ENCODE data around the gene PCNA. TPM values are rescaled to one million over a fixed set of nuclear protein-coding genes. Genes with fewer than 3 reads are reported as not detected.
A peak's percentile ranks its signal among the peaks of the same experiment; 100 is the strongest.

The PCNA gene
- total and polyA plus RNA-seq, 4 donors, result 47.9 to 74.1 (median 58.6) TPM

GRCh38 chr20:5113615-5113986 lies 6.2 kb downstream of the PCNA start:
- 36 to 39% methylated on average over 3 of the region's 3 CpGs for WGBS, 2 donors

DNA sequence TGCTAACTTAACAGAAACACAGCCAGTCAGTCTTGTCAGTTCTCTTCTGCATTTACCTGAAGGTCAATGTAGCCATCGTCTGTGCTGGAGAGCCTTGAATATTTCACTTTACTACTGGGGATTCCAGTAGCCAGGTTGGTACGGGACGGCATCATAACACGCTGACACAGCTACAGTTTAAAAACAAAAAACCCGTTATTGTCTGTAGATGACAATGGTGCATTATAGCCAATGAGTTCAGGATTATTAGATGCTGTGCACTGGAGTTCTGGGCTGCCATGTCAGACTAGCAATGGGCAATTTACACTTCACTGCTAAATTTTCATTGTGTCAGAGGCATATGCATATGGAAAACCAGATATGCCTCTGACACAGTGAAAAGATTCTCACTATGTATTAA lies 10.5 kb downstream of the PCNA start:
- DNase-seq (no peak), ATAC-seq (ENCODE audit: insufficient read depth, low FRiP score) (no peak)
- Histone ChIP-seq H3K4me1 (ENCODE audit: control insufficient read depth in 5 of 5, insufficient read depth in 5 of 5, low read length in 5 of 5) (peaks cover 0 to 15% (median 2%) of the 10 kb centered on the region in 5 donors), H3K27ac (ENCODE audit: low read depth in 1 of 2, low read length in 1 of 2) (no peak overlapping the region), H3K4me3 (no peak overlapping the region), H3K9me3 (ENCODE audit: control insufficient read depth in 4 of 4, insufficient read depth in 3 of 4, low read length in 3 of 4) (no peaks in the 10 kb centered on the region), H3K27me3 (ENCODE audit: control insufficient read depth in 3 of 3, insufficient read depth in 3 of 3, low read length in 2 of 3) (no peaks in the 10 kb centered on the region), H3K36me3 (ENCODE audit: control insufficient read depth in 4 of 4, insufficient read depth in 4 of 4, low read length in 4 of 4) (peaks cover 15 to 27% (median 17%) of the 10 kb centered on the region in 4 donors), H3K9ac (ENCODE audit: insufficient read depth in 1 of 2, low read length in 2 of 2) (no peak overlapping the region)
- WGBS, 2 donors, result 89 to 94% methylated on average over 5 of the region's 5 CpGs
- TF ChIP-seq, protein P1, sequence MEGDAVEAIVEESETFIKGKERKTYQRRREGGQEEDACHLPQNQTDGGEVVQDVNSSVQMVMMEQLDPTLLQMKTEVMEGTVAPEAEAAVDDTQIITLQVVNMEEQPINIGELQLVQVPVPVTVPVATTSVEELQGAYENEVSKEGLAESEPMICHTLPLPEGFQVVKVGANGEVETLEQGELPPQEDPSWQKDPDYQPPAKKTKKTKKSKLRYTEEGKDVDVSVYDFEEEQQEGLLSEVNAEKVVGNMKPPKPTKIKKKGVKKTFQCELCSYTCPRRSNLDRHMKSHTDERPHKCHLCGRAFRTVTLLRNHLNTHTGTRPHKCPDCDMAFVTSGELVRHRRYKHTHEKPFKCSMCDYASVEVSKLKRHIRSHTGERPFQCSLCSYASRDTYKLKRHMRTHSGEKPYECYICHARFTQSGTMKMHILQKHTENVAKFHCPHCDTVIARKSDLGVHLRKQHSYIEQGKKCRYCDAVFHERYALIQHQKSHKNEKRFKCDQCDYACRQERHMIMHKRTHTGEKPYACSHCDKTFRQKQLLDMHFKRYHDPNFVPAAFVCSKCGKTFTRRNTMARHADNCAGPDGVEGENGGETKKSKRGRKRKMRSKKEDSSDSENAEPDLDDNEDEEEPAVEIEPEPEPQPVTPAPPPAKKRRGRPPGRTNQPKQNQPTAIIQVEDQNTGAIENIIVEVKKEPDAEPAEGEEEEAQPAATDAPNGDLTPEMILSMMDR (IDR thresholded peaks at IDR 0.05; ENCODE audit: control extremely low read depth, extremely low read depth), result no peak

More at GRCh38 chr20:5113615-5113986, 6.2 kb downstream of the PCNA start:
- Histone ChIP-seq H3K4me1 (ENCODE audit: control insufficient read depth in 5 of 5, insufficient read depth in 5 of 5, low read length in 5 of 5) (peaks cover 0 to 31% (median 6%) of the 10 kb centered on the region in 5 donors), H3K9me3 (ENCODE audit: control insufficient read depth in 4 of 4, insufficient read depth in 3 of 4, low read length in 3 of 4) (no peaks in the 10 kb centered on the region), H3K4me3 (peak overlapping the region; percentile 80), H3K27me3 (ENCODE audit: control insufficient read depth in 3 of 3, insufficient read depth in 3 of 3, low read length in 2 of 3) (no peaks in the 10 kb centered on the region), H3K27ac (ENCODE audit: low read depth in 1 of 2, low read length in 1 of 2) (peak overlapping the region; percentile 97 to 100), H3K36me3 (ENCODE audit: control insufficient read depth in 4 of 4, insufficient read depth in 4 of 4, low read length in 4 of 4) (peaks cover 4 to 38% (median 12%) of the 10 kb centered on the region in 4 donors), H3K9ac (ENCODE audit: insufficient read depth in 1 of 2, low read length in 2 of 2) (peak overlapping the region; percentile 77 to 89)
- no peak for DNase-seq
- TF ChIP-seq, protein P1 (IDR thresholded peaks at IDR 0.05; ENCODE audit: control extremely low read depth, extremely low read depth), result no peak
- no peak for ATAC-seq (ENCODE audit: insufficient read depth, low FRiP score)

GRCh38 chr20:5104479-5104878 lies 15.3 kb downstream of the PCNA start:
- TF ChIP-seq, protein P1 (IDR thresholded peaks at IDR 0.05; ENCODE audit: control extremely low read depth, extremely low read depth), result no peak
- ATAC-seq (ENCODE audit: insufficient read depth, low FRiP score), result no peak

More at GRCh38 chr20:5104479-5104878, 15.3 kb downstream of the PCNA start:
- WGBS, 2 donors, result 98 to 99% methylated on average over 2 of the region's 2 CpGs
- H3K9me3 ChIP-seq (ENCODE audit: control insufficient read depth in 4 of 4, insufficient read depth in 3 of 4, low read length in 3 of 4), result no peaks in the 10 kb centered on the region
- H3K36me3 ChIP-seq (ENCODE audit: control insufficient read depth in 4 of 4, insufficient read depth in 4 of 4, low read length in 4 of 4), result peaks cover 23 to 37% (median 36%) of the 10 kb centered on the region in 4 donors
- no peaks in the 10 kb centered on the region for H3K4me1 ChIP-seq (ENCODE audit: control insufficient read depth in 5 of 5, insufficient read depth in 5 of 5, low read length in 5 of 5)
- no peak overlapping the region for H3K27ac ChIP-seq (ENCODE audit: low read depth in 1 of 2, low read length in 1 of 2)
- no peak for DNase-seq
- no peak overlapping the region for H3K4me3 ChIP-seq
- no peaks in the 10 kb centered on the region for H3K27me3 ChIP-seq (ENCODE audit: control insufficient read depth in 3 of 3, insufficient read depth in 3 of 3, low read length in 2 of 3)
- H3K9ac ChIP-seq (ENCODE audit: insufficient read depth in 1 of 2, low read length in 2 of 2), result no peak overlapping the region

Data from lung (tissue), 12 donors.